CD4-positive, alpha-beta T cell treated with Interferon alpha-2 for 1 hour (primary cell): Measurements from ENCODE around the gene AP1B1.

Experiments used
- DNase-seq, 2 donors: peaks; one replicate each; pipeline ENCODE4 v3.0.0-alpha.2; 2020 to 2022

The AP1B1 gene

GRCh38 chr22:29311464-29312217 is 76.7 kb downstream of the AP1B1 start:
- no peak for DNase-seq

GRCh38 chr22:29310863-29311339 is 77.5 kb downstream of the AP1B1 start:
- DNase-seq = peak; percentile 60 to 86

GRCh38 chr22:29310065-29310862 is 78.1 kb downstream of the AP1B1 start:
- DNase-seq = no peak

DNA sequence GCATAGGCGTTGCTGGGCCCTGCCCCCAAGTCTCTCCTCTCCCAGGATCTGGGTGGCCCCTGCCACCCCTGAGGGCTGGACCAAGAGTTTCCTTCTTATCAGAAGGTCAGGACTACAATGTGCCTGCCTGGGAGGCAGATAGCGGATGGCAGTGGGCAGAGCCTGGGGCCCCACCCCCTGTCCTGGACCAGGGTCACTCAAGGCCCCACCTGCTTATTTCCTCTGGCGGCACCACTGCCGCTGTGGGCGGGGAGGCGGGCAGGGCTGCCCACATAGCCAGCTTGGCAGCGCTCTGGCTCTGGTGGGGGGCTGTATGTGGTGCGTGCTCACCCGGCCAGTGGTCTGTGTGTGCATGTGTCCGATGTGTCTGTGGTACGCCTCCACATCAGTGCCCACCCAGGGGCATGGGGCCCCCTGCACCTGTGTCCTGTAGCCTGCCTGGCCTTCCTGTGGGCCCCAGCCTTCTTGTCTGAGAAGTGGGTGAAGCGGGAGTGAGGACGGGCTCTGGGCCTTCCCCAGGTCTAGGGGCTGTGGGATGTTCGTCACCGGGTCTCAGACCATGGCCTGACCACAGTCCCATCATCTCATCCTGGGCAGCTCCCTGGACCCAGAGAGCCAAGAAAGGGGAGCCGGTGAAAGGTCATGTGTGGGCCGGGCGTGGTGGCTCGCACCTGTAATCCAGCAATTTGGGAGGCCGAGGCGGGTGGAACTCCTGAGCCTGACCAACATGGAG is 78.9 kb downstream of the AP1B1 start:
- no peak for DNase-seq

GRCh38 chr22:29308791-29309262 is 79.5 kb downstream of the AP1B1 start:
- peak in 1 of 2 donors; percentile 28 for DNase-seq

GRCh38 chr22:29308148-29308790 is 80.1 kb downstream of the AP1B1 start:
- no peak for DNase-seq

GRCh38 chr22:29307596-29308147 is 80.7 kb downstream of the AP1B1 start:
- no peak for DNase-seq

GRCh38 chr22:29306835-29307595 is 81.4 kb downstream of the AP1B1 start:
- DNase-seq = peak in 1 of 2 donors; percentile 30

GRCh38 chr22:29306175-29306834 is 82.1 kb downstream of the AP1B1 start, which contains the start of gene GAS2L1:
TSS of gene GAS2L1 (plus strand) at chr22:29306650. CDS start at chr22:29308106, 1,456 bp downstream.
- peak; percentile 34 to 49 for DNase-seq

DNA sequence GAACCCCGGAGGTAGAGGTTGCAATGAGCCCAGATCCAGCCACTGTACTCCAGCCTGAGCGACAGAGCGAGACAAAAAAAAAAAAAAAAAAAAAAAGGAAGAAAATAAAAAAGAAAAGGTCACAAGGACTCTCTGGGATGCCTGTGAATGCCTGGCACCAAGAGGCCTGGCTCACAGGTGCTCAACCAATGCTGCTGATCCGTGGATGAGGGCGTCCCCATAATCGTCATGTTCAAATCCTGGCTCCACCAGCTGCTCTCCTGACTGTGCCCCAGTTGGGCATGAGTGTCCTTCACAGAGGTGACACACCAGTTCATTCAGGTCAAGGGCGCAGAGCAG is 82.6 kb downstream of the AP1B1 start:
- no peak for DNase-seq

GRCh38 chr22:29302681-29303465 is 85.5 kb downstream of the AP1B1 start:
- DNase-seq = no peak

DNA sequence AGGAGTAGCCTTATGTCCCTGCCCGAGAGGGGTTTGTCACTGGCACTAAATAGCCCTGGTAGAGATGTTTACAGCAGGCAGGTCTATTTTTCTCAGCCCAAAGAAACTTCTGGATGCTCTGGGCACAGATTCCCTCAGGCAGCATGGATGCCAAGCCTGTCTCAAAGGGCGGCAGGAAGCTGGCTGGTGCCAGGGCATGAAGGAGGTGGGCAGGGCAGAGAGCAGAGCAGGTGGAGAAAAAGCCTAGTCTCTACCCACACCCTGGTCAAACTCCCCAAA is 86.0 kb downstream of the AP1B1 start:
- DNase-seq = no peak

GRCh38 chr22:29301716-29302401 is 86.5 kb downstream of the AP1B1 start:
- DNase-seq = no peak

GRCh38 chr22:29300807-29301601 is 87.4 kb downstream of the AP1B1 start:
- DNase-seq = no peak

GRCh38 chr22:29300467-29300806 is 87.9 kb downstream of the AP1B1 start:
- DNase-seq = no peak

GRCh38 chr22:29299136-29299900 is 89.1 kb downstream of the AP1B1 start:
- no peak for DNase-seq

DNA sequence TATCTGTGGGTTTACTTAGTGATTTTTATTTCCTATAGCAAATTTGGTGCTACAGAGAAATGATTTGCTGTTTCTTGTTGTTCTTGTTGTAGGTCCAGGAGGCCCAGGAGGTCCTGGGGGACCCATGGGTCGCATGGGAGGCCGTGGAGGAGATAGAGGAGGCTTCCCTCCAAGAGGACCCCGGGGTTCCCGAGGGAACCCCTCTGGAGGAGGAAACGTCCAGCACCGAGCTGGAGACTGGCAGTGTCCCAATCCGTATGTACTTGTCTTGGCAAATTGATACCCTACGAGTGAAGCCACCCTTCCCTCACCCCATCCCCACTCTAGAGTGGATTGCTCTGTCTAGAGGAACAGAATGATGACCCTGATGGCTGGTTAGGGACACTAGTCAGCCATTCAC is 89.7 kb downstream of the AP1B1 start:
- no peak for DNase-seq

GRCh38 chr22:29292379-29292778 is 96.0 kb downstream of the AP1B1 start:
- DNase-seq = no peak
